ENCODE data around the gene MEGF10.
A peak's percentile ranks its signal among the peaks of the same experiment; 100 is the strongest.
"Not testable (repeated sequence)": the region's sequence is repeated elsewhere in the genome, so short reads cannot be mapped to it uniquely, and the experiment has no call there.

Gene MEGF10

GRCh38 chr5:127295454-127295853 lies 4.9 kb downstream of the MEGF10 start:
- Histone ChIP-seq H3K27me3 (ENCODE audit: insufficient read depth, low read length, poor library complexity) (no peaks in the 10 kb centered on the region), H3K4me2 (ENCODE audit: low read length) (no peak overlapping the region), H2BK5ac (ENCODE audit: low read length) (no peak overlapping the region), H4K5ac (ENCODE audit: low read length) (no peak overlapping the region), H3K18ac (ENCODE audit: low read length) (no peak overlapping the region), H4K8ac (ENCODE audit: low read depth, low read length) (no peak overlapping the region), H3K79me1 (ENCODE audit: low read length) (no peaks in the 10 kb centered on the region), H2BK120ac (ENCODE audit: low read depth, low read length) (no peak overlapping the region), H3K4ac (ENCODE audit: low read depth, low read length) (no peak overlapping the region), H3K4me3 (ENCODE audit: low read length) (no peak overlapping the region), H2BK15ac (replicated peaks; ENCODE audit: low read depth) (no peak overlapping the region), H3K23ac (ENCODE audit: low read length) (no peak overlapping the region), H3K27ac (ENCODE audit: low read depth, low read length) (no peak overlapping the region), H3K36me3 (ENCODE audit: control insufficient read depth, insufficient read depth, low read length) (no peaks in the 10 kb centered on the region), H3K9ac (ENCODE audit: low read length) (no peak overlapping the region), H3K56ac (ENCODE audit: low read length) (no peak overlapping the region), H2AK5ac (ENCODE audit: low read length) (no peak overlapping the region), H3K4me1 (ENCODE audit: control insufficient read depth, low read depth, low read length) (peaks cover 9% of the 10 kb centered on the region), H3K79me2 (ENCODE audit: control insufficient read depth, insufficient read depth, low read length) (no peaks in the 10 kb centered on the region)
- no peak for DNase-seq
- WGBS (ENCODE audit: extremely low coverage, insufficient coverage, low lambda C conversion rate) = no CpG with 5 or more reads among the region's 1 CpG

GRCh38 chr5:127296321-127296720 lies 5.7 kb downstream of the MEGF10 start:
- Histone ChIP-seq H3K4ac (ENCODE audit: low read depth, low read length) (no peak overlapping the region), H3K27ac (ENCODE audit: low read depth, low read length) (no peak overlapping the region), H3K79me2 (ENCODE audit: control insufficient read depth, insufficient read depth, low read length) (no peaks in the 10 kb centered on the region), H3K36me3 (ENCODE audit: control insufficient read depth, insufficient read depth, low read length) (no peaks in the 10 kb centered on the region), H4K5ac (ENCODE audit: low read length) (no peak overlapping the region), H3K4me1 (ENCODE audit: control insufficient read depth, low read depth, low read length) (peaks cover 9% of the 10 kb centered on the region), H2BK5ac (ENCODE audit: low read length) (no peak overlapping the region), H2BK120ac (ENCODE audit: low read depth, low read length) (no peak overlapping the region), H3K23ac (ENCODE audit: low read length) (no peak overlapping the region), H3K4me2 (ENCODE audit: low read length) (no peak overlapping the region), H2BK15ac (replicated peaks; ENCODE audit: low read depth) (no peak overlapping the region), H4K8ac (ENCODE audit: low read depth, low read length) (no peak overlapping the region), H3K56ac (ENCODE audit: low read length) (no peak overlapping the region), H2AK5ac (ENCODE audit: low read length) (no peak overlapping the region), H3K79me1 (ENCODE audit: low read length) (no peaks in the 10 kb centered on the region), H3K4me3 (ENCODE audit: low read length) (no peak overlapping the region), H3K9ac (ENCODE audit: low read length) (no peak overlapping the region), H3K18ac (ENCODE audit: low read length) (no peak overlapping the region), H3K27me3 (ENCODE audit: insufficient read depth, low read length, poor library complexity) (no peaks in the 10 kb centered on the region)
- no peak for DNase-seq

GRCh38 chr5:127296894-127297293 lies 6.3 kb downstream of the MEGF10 start:
- not testable (repeated sequence) for H4K5ac ChIP-seq (ENCODE audit: low read length); H3K4me3 ChIP-seq (ENCODE audit: low read length); H2BK5ac ChIP-seq (ENCODE audit: low read length); H3K4ac ChIP-seq (ENCODE audit: low read depth, low read length); H3K56ac ChIP-seq (ENCODE audit: low read length); H3K4me1 ChIP-seq (ENCODE audit: control insufficient read depth, low read depth, low read length); H3K79me2 ChIP-seq (ENCODE audit: control insufficient read depth, insufficient read depth, low read length); H3K27me3 ChIP-seq (ENCODE audit: insufficient read depth, low read length, poor library complexity); H4K8ac ChIP-seq (ENCODE audit: low read depth, low read length); H2AK5ac ChIP-seq (ENCODE audit: low read length); H3K9ac ChIP-seq (ENCODE audit: low read length); H3K79me1 ChIP-seq (ENCODE audit: low read length); H3K23ac ChIP-seq (ENCODE audit: low read length); DNase-seq; H3K4me2 ChIP-seq (ENCODE audit: low read length); H3K27ac ChIP-seq (ENCODE audit: low read depth, low read length); H3K36me3 ChIP-seq (ENCODE audit: control insufficient read depth, insufficient read depth, low read length); H3K18ac ChIP-seq (ENCODE audit: low read length); H2BK120ac ChIP-seq (ENCODE audit: low read depth, low read length); H2BK15ac ChIP-seq (replicated peaks; ENCODE audit: low read depth)
- no CpG with 5 or more reads among the region's 5 CpGs for WGBS (ENCODE audit: extremely low coverage, insufficient coverage, low lambda C conversion rate)

- no peaks in the 10 kb centered on the region for H3K27me3 ChIP-seq (ENCODE audit: insufficient read depth, low read length, poor library complexity)
These were observed 6.9 kb downstream of the MEGF10 start for GRCh38 chr5:127297348-127298035.

GRCh38 chr5:127298036-127298429 lies 7.4 kb downstream of the MEGF10 start:
- Histone ChIP-seq H2BK120ac (ENCODE audit: low read depth, low read length) (no peak overlapping the region), H4K8ac (ENCODE audit: low read depth, low read length) (no peak overlapping the region), H2BK15ac (replicated peaks; ENCODE audit: low read depth) (no peak overlapping the region), H3K56ac (ENCODE audit: low read length) (no peak overlapping the region), H4K5ac (ENCODE audit: low read length) (no peak overlapping the region), H3K9ac (ENCODE audit: low read length) (no peak overlapping the region), H2BK5ac (ENCODE audit: low read length) (no peak overlapping the region), H2AK5ac (ENCODE audit: low read length) (no peak overlapping the region), H3K27me3 (ENCODE audit: insufficient read depth, low read length, poor library complexity) (no peaks in the 10 kb centered on the region), H3K36me3 (ENCODE audit: control insufficient read depth, insufficient read depth, low read length) (no peaks in the 10 kb centered on the region), H3K79me2 (ENCODE audit: control insufficient read depth, insufficient read depth, low read length) (no peaks in the 10 kb centered on the region), H3K4me3 (ENCODE audit: low read length) (no peak overlapping the region), H3K4me2 (ENCODE audit: low read length) (no peak overlapping the region), H3K27ac (ENCODE audit: low read depth, low read length) (no peak overlapping the region), H3K4me1 (ENCODE audit: control insufficient read depth, low read depth, low read length) (peaks cover 2% of the 10 kb centered on the region), H3K79me1 (ENCODE audit: low read length) (no peaks in the 10 kb centered on the region), H3K4ac (ENCODE audit: low read depth, low read length) (no peak overlapping the region), H3K18ac (ENCODE audit: low read length) (no peak overlapping the region), H3K23ac (ENCODE audit: low read length) (no peak overlapping the region)
- WGBS (ENCODE audit: extremely low coverage, insufficient coverage, low lambda C conversion rate) = no CpG with 5 or more reads among the region's 4 CpGs
- DNase-seq = no peak

More at GRCh38 chr5:127297348-127298035, 6.9 kb downstream of the MEGF10 start:
- Histone ChIP-seq H2BK120ac (ENCODE audit: low read depth, low read length) (no peak overlapping the region), H3K9ac (ENCODE audit: low read length) (no peak overlapping the region), H3K23ac (ENCODE audit: low read length) (no peak overlapping the region), H3K4me1 (ENCODE audit: control insufficient read depth, low read depth, low read length) (peaks cover 2% of the 10 kb centered on the region), H3K79me1 (ENCODE audit: low read length) (no peaks in the 10 kb centered on the region), H3K36me3 (ENCODE audit: control insufficient read depth, insufficient read depth, low read length) (no peaks in the 10 kb centered on the region), H4K5ac (ENCODE audit: low read length) (no peak overlapping the region), H3K4me2 (ENCODE audit: low read length) (no peak overlapping the region), H3K27ac (ENCODE audit: low read depth, low read length) (no peak overlapping the region), H2AK5ac (ENCODE audit: low read length) (no peak overlapping the region), H3K4me3 (ENCODE audit: low read length) (no peak overlapping the region), H2BK15ac (replicated peaks; ENCODE audit: low read depth) (no peak overlapping the region), H2BK5ac (ENCODE audit: low read length) (no peak overlapping the region), H3K4ac (ENCODE audit: low read depth, low read length) (no peak overlapping the region), H4K8ac (ENCODE audit: low read depth, low read length) (no peak overlapping the region), H3K79me2 (ENCODE audit: control insufficient read depth, insufficient read depth, low read length) (no peaks in the 10 kb centered on the region), H3K18ac (ENCODE audit: low read length) (no peak overlapping the region), H3K56ac (ENCODE audit: low read length) (no peak overlapping the region)
- DNase-seq = peak; percentile 32
- WGBS (ENCODE audit: extremely low coverage, insufficient coverage, low lambda C conversion rate) = no CpG with 5 or more reads among the region's 4 CpGs

- H3K27ac ChIP-seq (ENCODE audit: low read depth, low read length) = no peak overlapping the region
- H3K4me1 ChIP-seq (ENCODE audit: control insufficient read depth, low read depth, low read length) = peaks cover under 1% of the 10 kb centered on the region
- H3K23ac ChIP-seq (ENCODE audit: low read length) = no peak overlapping the region
- no peak overlapping the region for H2BK15ac ChIP-seq (replicated peaks; ENCODE audit: low read depth)
- no peak overlapping the region for H4K5ac ChIP-seq (ENCODE audit: low read length)
- H3K79me1 ChIP-seq (ENCODE audit: low read length) = no peaks in the 10 kb centered on the region
- DNase-seq = no peak
- H2AK5ac ChIP-seq (ENCODE audit: low read length) = no peak overlapping the region
- H3K79me2 ChIP-seq (ENCODE audit: control insufficient read depth, insufficient read depth, low read length) = no peaks in the 10 kb centered on the region
- no peak overlapping the region for H3K4me3 ChIP-seq (ENCODE audit: low read length)
- H3K9ac ChIP-seq (ENCODE audit: low read length) = no peak overlapping the region
- H2BK120ac ChIP-seq (ENCODE audit: low read depth, low read length) = no peak overlapping the region
- H3K4me2 ChIP-seq (ENCODE audit: low read length) = no peak overlapping the region
- no peak overlapping the region for H3K18ac ChIP-seq (ENCODE audit: low read length)
- no peak overlapping the region for H4K8ac ChIP-seq (ENCODE audit: low read depth, low read length)
- H3K36me3 ChIP-seq (ENCODE audit: control insufficient read depth, insufficient read depth, low read length) = no peaks in the 10 kb centered on the region
- H3K27me3 ChIP-seq (ENCODE audit: insufficient read depth, low read length, poor library complexity) = no peaks in the 10 kb centered on the region
- H3K56ac ChIP-seq (ENCODE audit: low read length) = no peak overlapping the region
- no peak overlapping the region for H2BK5ac ChIP-seq (ENCODE audit: low read length)
- H3K4ac ChIP-seq (ENCODE audit: low read depth, low read length) = no peak overlapping the region
- whole genome bisulfite sequencing (ENCODE audit: extremely low coverage, insufficient coverage, low lambda C conversion rate) = no CpG with 5 or more reads among the region's 5 CpGs
These were observed 8.1 kb downstream of the MEGF10 start for GRCh38 chr5:127298656-127299055.

Measured in mesendoderm (in vitro differentiated cells).